Measurements from ENCODE around the gene TIMP3. TPM values are rescaled to one million over a fixed set of nuclear protein-coding genes. Genes with fewer than 3 reads are reported as not detected.

TIMP3 gene
- total RNA-seq, 1 experiment from 2014 or later = 3.3 TPM

- peaks cover 5% of the 10 kb centered on the region; the same call in 1 of the 2 replicates for H3K27me3 Mint-ChIP-seq (ENCODE audit: low read depth)
- peaks cover 15% of the 10 kb centered on the region for H3K4me1 Mint-ChIP-seq
- no peak for TF ChIP-seq E2F5 (CRISPR knock-in tag; IDR thresholded peaks at IDR 0.05)
- no peak for ATAC-seq
- H3K27ac Mint-ChIP-seq = no peak overlapping the region
- ChIA-PET POLR2A (no interaction called here), CTCF (interaction anchor here (0.8 to 2.5 kb wide), 25 partner anchors 9 to 287 kb away, joined by 3 to 32 read pairs (median 4); no protein-coding TSS in a partner anchor)
- H3K4me3 Mint-ChIP-seq = no peak overlapping the region
- no peaks in the 10 kb centered on the region for H3K9me3 Mint-ChIP-seq
- DNase-seq (ENCODE audit: low spot score) = no peak
- no peaks in the 10 kb centered on the region for H3K36me3 Mint-ChIP-seq
Observed at GRCh38 chr22:32776397-32776796, 25.1 kb upstream of the TIMP3 start.

- no peak overlapping the region for H3K27ac Mint-ChIP-seq
- peaks cover 5% of the 10 kb centered on the region; the same call in 1 of the 2 replicates for H3K27me3 Mint-ChIP-seq (ENCODE audit: low read depth)
- no peak for TF ChIP-seq RORB (CRISPR knock-in tag; IDR thresholded peaks at IDR 0.05)
- TF ChIP-seq IRF2 (CRISPR knock-in tag; IDR thresholded peaks at IDR 0.05; ENCODE audit: borderline replicate concordance, low read depth) = no peak
- no peak for TF ChIP-seq ZNF671 (CRISPR knock-in tag; IDR thresholded peaks at IDR 0.05)
- no peaks in the 10 kb centered on the region for H3K9me3 Mint-ChIP-seq
- ChIA-PET POLR2A (no interaction called here), CTCF (interaction anchor here (0.8 to 2.5 kb wide), 17 partner anchors 9 to 511 kb away, joined by 3 to 32 read pairs (median 4); no protein-coding TSS in a partner anchor)
- no peak overlapping the region for H3K4me3 Mint-ChIP-seq
- DNase-seq (ENCODE audit: low spot score) (no peak), ATAC-seq (no peak)
- peaks cover 15% of the 10 kb centered on the region for H3K4me1 Mint-ChIP-seq
- H3K36me3 Mint-ChIP-seq = no peaks in the 10 kb centered on the region
Observed at GRCh38 chr22:32776802-32777201, 24.7 kb upstream of the TIMP3 start.

GRCh38 chr22:32777987-32778386 is 23.5 kb upstream of the TIMP3 start:
- POLR2A ChIA-PET = no interaction called here
- Mint-ChIP-seq H3K27ac (no peak overlapping the region), H3K27me3 (ENCODE audit: low read depth) (peaks cover 5% of the 10 kb centered on the region; the same call in 1 of the 2 replicates), H3K4me1 (peaks cover 15% of the 10 kb centered on the region), H3K36me3 (no peaks in the 10 kb centered on the region), H3K4me3 (no peak overlapping the region), H3K9me3 (no peaks in the 10 kb centered on the region)
- DNase-seq (ENCODE audit: low spot score) (no peak), ATAC-seq (no peak)
- TF ChIP-seq PRDM15 (CRISPR knock-in tag; IDR thresholded peaks at IDR 0.05) (no peak), ZNF396 (CRISPR knock-in tag; IDR thresholded peaks at IDR 0.05; ENCODE audit: borderline replicate concordance) (no peak), RORB (CRISPR knock-in tag; IDR thresholded peaks at IDR 0.05) (no peak), ZNF317 (CRISPR knock-in tag; IDR thresholded peaks at IDR 0.05; ENCODE audit: borderline replicate concordance, low read depth) (no peak)
- CTCF ChIA-PET = interaction anchor here (1.1 to 2.5 kb wide), 4 partner anchors 17 to 512 kb away, joined by 3 to 32 read pairs (median 8); no protein-coding TSS in a partner anchor

- DNase-seq (ENCODE audit: low spot score) (no peak), ATAC-seq (no peak)
- H3K4me3 Mint-ChIP-seq = no peak overlapping the region
- H3K27me3 Mint-ChIP-seq (ENCODE audit: low read depth) = no peaks in the 10 kb centered on the region
- no peaks in the 10 kb centered on the region for H3K36me3 Mint-ChIP-seq
- H3K4me1 Mint-ChIP-seq = peaks cover 17% of the 10 kb centered on the region
- no peak overlapping the region for H3K27ac Mint-ChIP-seq
- no peaks in the 10 kb centered on the region for H3K9me3 Mint-ChIP-seq
- ChIA-PET POLR2A (no interaction called here), CTCF (interaction anchor here (0.6 to 2.7 kb wide), 2 partner anchors 16 to 58 kb away, joined by 3 to 21 read pairs; no protein-coding TSS in a partner anchor)
- TF ChIP-seq ZNF232 (CRISPR knock-in tag; IDR thresholded peaks at IDR 0.05) (no peak), ZBTB21 (CRISPR knock-in tag; IDR thresholded peaks at IDR 0.05; ENCODE audit: borderline replicate concordance) (no peak), JUN (CRISPR knock-in tag; IDR thresholded peaks at IDR 0.05) (no peak), MXD4 (CRISPR knock-in tag; IDR thresholded peaks at IDR 0.05; ENCODE audit: borderline replicate concordance) (no peak), GABPB1 (CRISPR knock-in tag; IDR thresholded peaks at IDR 0.05) (no peak), JAZF1 (CRISPR knock-in tag; IDR thresholded peaks at IDR 0.05) (no peak), ZNF512 (CRISPR knock-in tag; IDR thresholded peaks at IDR 0.05; ENCODE audit: borderline replicate concordance) (no peak), SMAD3 (CRISPR knock-in tag; IDR thresholded peaks at IDR 0.05; ENCODE audit: borderline replicate concordance) (no peak), TCF7 (CRISPR knock-in tag; IDR thresholded peaks at IDR 0.05; ENCODE audit: low read depth) (no peak), IRF2 (CRISPR knock-in tag; IDR thresholded peaks at IDR 0.05; ENCODE audit: borderline replicate concordance, low read depth) (no peak), ATF6 (CRISPR knock-in tag; IDR thresholded peaks at IDR 0.05) (no peak), ZNF219 (CRISPR knock-in tag; IDR thresholded peaks at IDR 0.05; ENCODE audit: borderline replicate concordance) (no peak)
Observed at GRCh38 chr22:32780726-32781310, 20.7 kb upstream of the TIMP3 start.
